GM23338 (cell line): Measurements from ENCODE around the gene SLC12A6.

Source experiments
- CREB1 ChIP-seq: fragments of 250-450 bp; sonication (Bioruptor Pico); IDR thresholded peaks from 2 replicates; pipeline ENCODE4 v1.5.0; 2020; ENCODE audit warnings: low read depth, mild to moderate bottlenecking, moderate library complexity
- CTCF ChIP-seq, 2 experiments: fragments of 200-600 bp in 1 of 2; sonication (generic) in 1 of 2; conservative IDR thresholded peaks; 2 replicates each; pipeline versions ENCODE4 v1.5.1 to v1.6.1; 2016 to 2017; ENCODE audit warnings: antibody characterized with exemption in 2 of 2, low read depth in 2 of 2, mild to moderate bottlenecking in 2 of 2, moderate library complexity in 1 of 2
- EZH2 ChIP-seq: fragments of 200-600 bp; sonication (generic); IDR thresholded peaks from one replicate; pipeline ENCODE4 v1.8.0; 2017; ENCODE audit warnings: antibody characterized with exemption, mild to moderate bottlenecking, low read depth; ENCODE audit not compliant: unreplicated experiment
- EZH2phosphoT487 ChIP-seq: fragments of 200-600 bp; sonication (generic); IDR thresholded peaks from one replicate; pipeline ENCODE4 v1.8.1; 2018; ENCODE audit warnings: antibody characterized with exemption; ENCODE audit not compliant: unreplicated experiment
- JUNB ChIP-seq: IDR thresholded peaks from one replicate; pipeline ENCODE4 v1.6.1; 2016; ENCODE audit warnings: antibody characterized with exemption; ENCODE audit not compliant: unreplicated experiment
- NANOG ChIP-seq: IDR thresholded peaks from 2 replicates; pipeline ENCODE4 v1.6.1; 2016; ENCODE audit warnings: antibody characterized with exemption, borderline replicate concordance
- POLR2AphosphoS5 ChIP-seq: IDR thresholded peaks from 2 replicates; pipeline ENCODE4 v1.6.1; 2016; ENCODE audit warnings: antibody characterized with exemption, low read depth
- STAT1 ChIP-seq: IDR thresholded peaks from one replicate; pipeline ENCODE4 v1.6.1; 2016; ENCODE audit warnings: antibody characterized with exemption; ENCODE audit not compliant: unreplicated experiment
- ZNF114 ChIP-seq: fragments of 250-450 bp; sonication (Bioruptor Pico); IDR thresholded peaks from 2 replicates; pipeline ENCODE4 v1.5.0; 2020; ENCODE audit warnings: mild to moderate bottlenecking, moderate library complexity
- TF ChIP-seq, protein P1 (sequence below): IDR thresholded peaks from one replicate; pipeline ENCODE4 v1.6.1; 2018; ENCODE audit warnings: antibody characterized with exemption; ENCODE audit not compliant: unreplicated experiment
- TF ChIP-seq, protein P2 (sequence below): IDR thresholded peaks from 2 replicates; pipeline ENCODE4 v1.6.1; 2016; ENCODE audit warnings: antibody characterized with exemption

- TF ChIP-seq CTCF (conservative IDR thresholded peaks at IDR 0.05; ENCODE audit: low read depth in 2 of 2) = no peak
- TF ChIP-seq, protein P1, sequence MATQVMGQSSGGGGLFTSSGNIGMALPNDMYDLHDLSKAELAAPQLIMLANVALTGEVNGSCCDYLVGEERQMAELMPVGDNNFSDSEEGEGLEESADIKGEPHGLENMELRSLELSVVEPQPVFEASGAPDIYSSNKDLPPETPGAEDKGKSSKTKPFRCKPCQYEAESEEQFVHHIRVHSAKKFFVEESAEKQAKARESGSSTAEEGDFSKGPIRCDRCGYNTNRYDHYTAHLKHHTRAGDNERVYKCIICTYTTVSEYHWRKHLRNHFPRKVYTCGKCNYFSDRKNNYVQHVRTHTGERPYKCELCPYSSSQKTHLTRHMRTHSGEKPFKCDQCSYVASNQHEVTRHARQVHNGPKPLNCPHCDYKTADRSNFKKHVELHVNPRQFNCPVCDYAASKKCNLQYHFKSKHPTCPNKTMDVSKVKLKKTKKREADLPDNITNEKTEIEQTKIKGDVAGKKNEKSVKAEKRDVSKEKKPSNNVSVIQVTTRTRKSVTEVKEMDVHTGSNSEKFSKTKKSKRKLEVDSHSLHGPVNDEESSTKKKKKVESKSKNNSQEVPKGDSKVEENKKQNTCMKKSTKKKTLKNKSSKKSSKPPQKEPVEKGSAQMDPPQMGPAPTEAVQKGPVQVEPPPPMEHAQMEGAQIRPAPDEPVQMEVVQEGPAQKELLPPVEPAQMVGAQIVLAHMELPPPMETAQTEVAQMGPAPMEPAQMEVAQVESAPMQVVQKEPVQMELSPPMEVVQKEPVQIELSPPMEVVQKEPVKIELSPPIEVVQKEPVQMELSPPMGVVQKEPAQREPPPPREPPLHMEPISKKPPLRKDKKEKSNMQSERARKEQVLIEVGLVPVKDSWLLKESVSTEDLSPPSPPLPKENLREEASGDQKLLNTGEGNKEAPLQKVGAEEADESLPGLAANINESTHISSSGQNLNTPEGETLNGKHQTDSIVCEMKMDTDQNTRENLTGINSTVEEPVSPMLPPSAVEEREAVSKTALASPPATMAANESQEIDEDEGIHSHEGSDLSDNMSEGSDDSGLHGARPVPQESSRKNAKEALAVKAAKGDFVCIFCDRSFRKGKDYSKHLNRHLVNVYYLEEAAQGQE = no peak
- TF ChIP-seq, protein P2, sequence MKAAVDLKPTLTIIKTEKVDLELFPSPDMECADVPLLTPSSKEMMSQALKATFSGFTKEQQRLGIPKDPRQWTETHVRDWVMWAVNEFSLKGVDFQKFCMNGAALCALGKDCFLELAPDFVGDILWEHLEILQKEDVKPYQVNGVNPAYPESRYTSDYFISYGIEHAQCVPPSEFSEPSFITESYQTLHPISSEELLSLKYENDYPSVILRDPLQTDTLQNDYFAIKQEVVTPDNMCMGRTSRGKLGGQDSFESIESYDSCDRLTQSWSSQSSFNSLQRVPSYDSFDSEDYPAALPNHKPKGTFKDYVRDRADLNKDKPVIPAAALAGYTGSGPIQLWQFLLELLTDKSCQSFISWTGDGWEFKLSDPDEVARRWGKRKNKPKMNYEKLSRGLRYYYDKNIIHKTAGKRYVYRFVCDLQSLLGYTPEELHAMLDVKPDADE = no peak
- TF ChIP-seq EZH2 = no peak
- no peak for TF ChIP-seq EZH2phosphoT487
- no peak for TF ChIP-seq POLR2AphosphoS5
- TF ChIP-seq CREB1 (CRISPR knock-in tag) = no peak
- no peak for TF ChIP-seq NANOG
- no peak for TF ChIP-seq JUNB
- TF ChIP-seq STAT1 = no peak
- no peak for TF ChIP-seq ZNF114 (CRISPR knock-in tag)
Measured at GRCh38 chr15:34284937-34285336, 52.6 kb downstream of the SLC12A6 start.
